K562 (cell line): Measurements from ENCODE around the gene KCTD13. TPM values are rescaled to one million over a fixed set of nuclear protein-coding genes. Genes with fewer than 3 reads are reported as not detected.
"Not testable (repeated sequence)": the region's sequence is repeated elsewhere in the genome, so short reads cannot be mapped to it uniquely, and the experiment has no call there.

ENCODE experiments used
- ATAC-seq: fragments of 200-7000 bp; cut with Tn5 transposase; 3 replicates; pipeline ENCODE4 v1.9.1; 2020; ENCODE audit warnings: moderate library complexity
- BruUV-seq: library from RNA; stranded (reverse); fragments of 400-500 nt; replicated peaks from 2 replicates; lab custom pipeline; 2021; lab: Mats Ljungman, UMichigan
- CTCF ChIA-PET: fragments of 300-600 bp; formaldehyde crosslinking; extraction: SDS; loops from one replicate; lab custom pipeline; 2021; ENCODE audit warnings: low intra/inter-chr PET ratio; lab: Yijun Ruan, JAX
- POLR2A ChIA-PET: fragments of 300-600, 350-650 bp; sonication (Branson Sonifier 250); formaldehyde crosslinking; extraction: SDS; loops from one replicate; lab custom pipeline; 2021; ENCODE audit warnings: antibody characterized with exemption, inconsistent platforms; lab: Yijun Ruan, JAX
- DNase-seq, 4 experiments: peaks; one replicate each; pipeline versions ENCODE4 v3.0.0 to v3.0.0-alpha.2; 2011 to 2018; ENCODE audit warnings: low spot score in 3 of 4, mixed read lengths in 3 of 4; ENCODE audit errors: extremely low read depth in 1 of 4
- FAIRE-seq: peaks from 2 replicates; lab custom pipeline; 2011; peaks lifted over from hg19 to GRCh38; lab: Jason Lieb, UNC
- H2AFZ ChIP-seq: 2 replicates; pipeline ENCODE4 v1.6.0; 2011; ENCODE audit warnings: low read depth, low read length, control low read depth, inconsistent platforms
- H3K27ac ChIP-seq: fragments of 200-600 bp; 3 replicates; pipeline ENCODE4 v1.8.0; 2011; ENCODE audit warnings: low read depth, mild to moderate bottlenecking, control low read depth, inconsistent platforms, low read length, moderate library complexity, mixed read lengths; ENCODE audit errors: extremely low read depth
- H3K27me3 ChIP-seq, 2 experiments: fragments of 300-600 bp in 1 of 2; 2 replicates in 1 of 2; 3 replicates in 1 of 2; pipeline versions ENCODE4 v1.6.0 to v1.8.0; 2011; ENCODE audit warnings: inconsistent platforms in 2 of 2, low read length in 2 of 2, mild to moderate bottlenecking in 1 of 2, mixed read lengths in 1 of 2, moderate library complexity in 1 of 2; ENCODE audit not compliant: control insufficient read depth in 2 of 2, insufficient read depth in 2 of 2
- H3K36me3 ChIP-seq: fragments of 300-600 bp; 3 replicates; pipeline ENCODE4 v1.8.0; 2011; ENCODE audit warnings: mild to moderate bottlenecking, low read length, inconsistent platforms; ENCODE audit not compliant: control insufficient read depth, insufficient read depth
- H3K4me1 ChIP-seq, 2 experiments: fragments of 200-600 bp in 1 of 2; replicated peaks in 1 of 2; 2 replicates in 1 of 2; 3 replicates in 1 of 2; pipeline versions ENCODE4 v1.5.1 to v1.8.0; 2011; ENCODE audit warnings: inconsistent platforms in 2 of 2, low read length in 2 of 2, mild to moderate bottlenecking in 1 of 2, mixed read lengths in 1 of 2, moderate library complexity in 1 of 2; ENCODE audit not compliant: control insufficient read depth in 2 of 2, insufficient read depth in 2 of 2
- H3K4me2 ChIP-seq: 2 replicates; pipeline ENCODE4 v1.6.1; 2011; ENCODE audit warnings: low read length, control low read depth, inconsistent platforms, mixed read lengths; ENCODE audit not compliant: insufficient read depth
- H3K4me3 ChIP-seq: fragments of 200-600 bp; sonication (generic), shearing (Covaris generic); 2 replicates; pipeline ENCODE4 v1.5.1; 2016; ENCODE audit warnings: control low read depth, inconsistent platforms
- H3K79me2 ChIP-seq: fragments of 200-600 bp; 3 replicates; pipeline ENCODE4 v1.8.0; 2011; ENCODE audit warnings: low read length, inconsistent platforms; ENCODE audit not compliant: control insufficient read depth, insufficient read depth
- H3K9ac ChIP-seq, 2 experiments: 2 replicates each; pipeline versions ENCODE4 v1.6.0 to v1.6.1; 2011; ENCODE audit warnings: low read depth in 2 of 2, low read length in 2 of 2, control low read depth in 1 of 2, inconsistent platforms in 1 of 2, mild to moderate bottlenecking in 1 of 2, mixed read lengths in 1 of 2; ENCODE audit not compliant: insufficient read depth in 1 of 2
- H3K9me1 ChIP-seq: one replicate; pipeline ENCODE4 v1.6.0; 2011; ENCODE audit warnings: inconsistent platforms, mild to moderate bottlenecking, low read length, moderate library complexity; ENCODE audit not compliant: control insufficient read depth, insufficient read depth
- H3K9me3 ChIP-seq: replicated peaks from 2 replicates; pipeline ENCODE4 v1.5.1; 2011; ENCODE audit warnings: low read depth, low read length, inconsistent platforms; ENCODE audit not compliant: control insufficient read depth, insufficient read depth
- H4K20me1 ChIP-seq: replicated peaks from 2 replicates; pipeline ENCODE4 v1.6.1; 2011; ENCODE audit warnings: low read length, inconsistent platforms, mixed read lengths; ENCODE audit not compliant: control insufficient read depth, insufficient read depth
- ESRRA ChIP-seq: fragments of 450-650 bp; IDR thresholded peaks from 2 replicates; pipeline ENCODE4 v1.6.1; 2014; ENCODE audit warnings: low read depth, mild to moderate bottlenecking, moderate library complexity, borderline replicate concordance
- RAD21 ChIP-seq, 2 experiments: fragments of 250-450 bp in 1 of 2; fragments of 450-650 bp in 1 of 2; sonication (Bioruptor Pico) in 1 of 2; formaldehyde crosslinking in 1 of 2; IDR thresholded peaks in 1 of 2; conservative IDR thresholded peaks in 1 of 2; 2 replicates each; pipeline versions ENCODE4 v1.4.0 to v1.8.0; 2020 to 2022; ENCODE audit warnings: mild to moderate bottlenecking in 2 of 2, moderate library complexity in 1 of 2
- WGBS: fragments of 100-300 bp; shearing (Covaris generic); methylation state at CpG from one replicate; pipeline ENCODE4 v1.1.6; 2016; ENCODE audit warnings: low coverage, mixed read lengths; ENCODE audit not compliant: insufficient coverage; ENCODE audit errors: missing lambda C conversion rate; 5-methylcytosine and 5-hydroxymethylcytosine counted together
- in situ Hi-C: fragments of 300-500 bp; cut with MboI; formaldehyde crosslinking; loops from 4 replicates; pipeline ENCODE4 v1.15.0; 2018; ENCODE audit warnings: inconsistent platforms, mixed read lengths
- intact Hi-C: fragments of 100-400 bp; cut with micrococcal nuclease; formaldehyde crosslinking; loops from 2 replicates; pipeline ENCODE4 v1.14.2; 2022
- polyA plus RNA-seq, 8 experiments: library from polyadenylated mRNA; depleted of rRNA in 4 of 8; stranded (reverse) in 5 of 8; unstranded in 3 of 8; fragments of >200 nt; fragmentation: Nextera tagmentation in 2 of 8; fragmentation: Illumina TruSeq in 1 of 8; extraction: Ambion mirVana in 2 of 8; extraction: Trizol in 1 of 8; gene quantifications; 2 replicates each; pipeline versions ENCODE4 v1.2.1 to v1.2.3, GENCODE V29; 2011 to 2014; ENCODE audit warnings: inconsistent platforms in 1 of 8, missing spikeins in 1 of 8
- total RNA-seq, 7 experiments: library from RNA; depleted of rRNA in 6 of 7; stranded (reverse); fragments of >200 nt in 6 of 7; fragmentation: Illumina TruSeq in 2 of 7; extraction: Trizol in 2 of 7; gene quantifications; 2 replicates each; pipeline versions ENCODE4 v1.2.1 to v1.2.3, GENCODE V29; 2011 to 2021; ENCODE audit warnings: low replicate concordance in 1 of 7
- TF ChIP-seq, protein P1 (sequence below), 3 experiments: IDR thresholded peaks in 2 of 3; conservative IDR thresholded peaks in 1 of 3; 2 replicates each; pipeline ENCODE4 v1.5.1; 2011 to 2012; ENCODE audit warnings: low read length in 3 of 3, mild to moderate bottlenecking in 3 of 3, control low read depth in 2 of 3, improper control_type of control experiment in 1 of 3, inconsistent platforms in 1 of 3, low read depth in 1 of 3, mixed read lengths in 1 of 3, moderate library complexity in 1 of 3; ENCODE audit not compliant: insufficient read depth in 2 of 3

KCTD13 gene
- total and polyA plus RNA-seq, 9 of the 15 experiments (the other 6 are each of a cell fraction or from before 2014, with no cell fraction given) = 1.0 to 20.6 (median 9.8) TPM

- TF ChIP-seq, protein P1, sequence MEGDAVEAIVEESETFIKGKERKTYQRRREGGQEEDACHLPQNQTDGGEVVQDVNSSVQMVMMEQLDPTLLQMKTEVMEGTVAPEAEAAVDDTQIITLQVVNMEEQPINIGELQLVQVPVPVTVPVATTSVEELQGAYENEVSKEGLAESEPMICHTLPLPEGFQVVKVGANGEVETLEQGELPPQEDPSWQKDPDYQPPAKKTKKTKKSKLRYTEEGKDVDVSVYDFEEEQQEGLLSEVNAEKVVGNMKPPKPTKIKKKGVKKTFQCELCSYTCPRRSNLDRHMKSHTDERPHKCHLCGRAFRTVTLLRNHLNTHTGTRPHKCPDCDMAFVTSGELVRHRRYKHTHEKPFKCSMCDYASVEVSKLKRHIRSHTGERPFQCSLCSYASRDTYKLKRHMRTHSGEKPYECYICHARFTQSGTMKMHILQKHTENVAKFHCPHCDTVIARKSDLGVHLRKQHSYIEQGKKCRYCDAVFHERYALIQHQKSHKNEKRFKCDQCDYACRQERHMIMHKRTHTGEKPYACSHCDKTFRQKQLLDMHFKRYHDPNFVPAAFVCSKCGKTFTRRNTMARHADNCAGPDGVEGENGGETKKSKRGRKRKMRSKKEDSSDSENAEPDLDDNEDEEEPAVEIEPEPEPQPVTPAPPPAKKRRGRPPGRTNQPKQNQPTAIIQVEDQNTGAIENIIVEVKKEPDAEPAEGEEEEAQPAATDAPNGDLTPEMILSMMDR (IDR thresholded peaks at IDR 0.05 in 2 of 3, conservative IDR thresholded peaks at IDR 0.05 in 1 of 3; ENCODE audit: insufficient read depth in 2 of 3, low read depth in 1 of 3, low read length in 3 of 3) = peak in 1 of 3 experiments; percentile 40; a peak in 2 of 6 replicates
- TF ChIP-seq RAD21 (CRISPR knock-in tag; conservative IDR thresholded peaks at IDR 0.05 in 1 of 2, IDR thresholded peaks at IDR 0.05 in 1 of 2) (peak in 1 of 2 experiments; percentile 40; a peak in 2 of 4 replicates), ESRRA (peak; percentile 80)
- TF ChIP-seq, all 486 proteins: peak for 6
Measured at GRCh38 chr16:29910819-29911675, 15.0 kb downstream of the KCTD13 start (continued).

- POLR2A ChIA-PET = interaction anchor here (0.6 to 1.2 kb wide), 2 partner anchors 17 to 155 kb away, joined by 3 to 4 read pairs; partner anchors contain the start of gene KCTD13
- H3K27ac ChIP-seq, H3K9me3 ChIP-seq, CTCF ChIA-PET, H3K27me3 ChIP-seq, H3K9me1 ChIP-seq, FAIRE-seq, DNase-seq, ATAC-seq, H3K4me3 ChIP-seq, in situ Hi-C loops, H3K4me2 ChIP-seq, H4K20me1 ChIP-seq, H3K79me2 ChIP-seq, H3K36me3 ChIP-seq, H3K9ac ChIP-seq, intact Hi-C loops, BruUV-seq, H2AFZ ChIP-seq: not testable (repeated sequence)
- peaks cover 0 to 19% of the 10 kb centered on the region in 2 experiments; a peak in 2 of 5 replicates for H3K4me1 ChIP-seq
- WGBS = 59% methylated on average over 6 of the region's 6 CpGs
Measured at GRCh38 chr16:29909851-29910250, 16.2 kb downstream of the KCTD13 start.
